ENCODE measurements around the gene BID. TPM values are rescaled to one million over a fixed set of nuclear protein-coding genes. Genes with fewer than 3 reads are reported as not detected.
A peak's percentile ranks its signal among the peaks of the same experiment; 100 is the strongest.

BID gene
- total RNA-seq, 2 donors from 2014 or later: 4.0 to 9.3 TPM

DNA sequence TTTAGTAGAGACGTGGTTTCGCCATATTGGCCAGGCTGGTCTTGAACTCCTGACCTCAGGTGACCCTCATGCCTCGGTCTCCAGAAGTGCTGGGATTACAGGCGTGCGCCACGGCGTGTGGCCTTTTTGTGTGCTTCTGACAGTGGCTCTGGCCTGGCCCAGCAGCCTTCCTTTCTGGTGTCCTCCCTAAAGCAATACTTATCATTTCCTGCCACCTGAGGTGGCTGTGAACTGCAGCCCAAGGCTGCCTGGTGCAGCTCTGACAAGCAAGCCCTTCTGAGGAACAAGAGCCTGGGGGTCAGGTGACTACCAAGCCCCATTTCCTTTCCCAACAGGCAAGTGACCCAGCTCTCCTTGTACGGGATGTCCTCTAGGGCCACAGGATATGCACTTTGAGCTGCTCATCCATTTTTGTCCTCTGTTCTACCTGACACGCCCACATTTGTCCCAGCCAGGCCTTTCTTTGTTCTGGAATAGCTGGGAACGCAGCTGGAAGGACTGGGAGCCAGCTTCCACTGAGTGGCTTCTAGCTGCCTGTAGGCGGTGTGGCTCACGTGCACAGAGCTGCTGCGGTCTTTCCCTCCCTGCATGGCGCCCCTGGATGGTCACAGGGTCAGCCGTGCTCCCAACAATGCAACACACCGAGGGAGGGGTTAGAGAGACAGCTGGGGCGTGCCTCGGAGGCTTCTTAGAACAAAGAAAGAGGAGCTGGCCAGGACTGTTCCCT, 12.3 kb upstream of the BID start:
- 71 to 73% methylated on average over 12 to 18 of the region's 18 CpGs for WGBS, 2 donors
- no peaks in the 10 kb centered on the region for H3K9me3 ChIP-seq
- no peaks in the 10 kb centered on the region for H3K27me3 ChIP-seq
- H3K27ac ChIP-seq: peak overlapping the region in 1 of 4 donors; percentile 39
- intact Hi-C loops (cut with DNase I): no loop called here
- TF ChIP-seq, protein P1, sequence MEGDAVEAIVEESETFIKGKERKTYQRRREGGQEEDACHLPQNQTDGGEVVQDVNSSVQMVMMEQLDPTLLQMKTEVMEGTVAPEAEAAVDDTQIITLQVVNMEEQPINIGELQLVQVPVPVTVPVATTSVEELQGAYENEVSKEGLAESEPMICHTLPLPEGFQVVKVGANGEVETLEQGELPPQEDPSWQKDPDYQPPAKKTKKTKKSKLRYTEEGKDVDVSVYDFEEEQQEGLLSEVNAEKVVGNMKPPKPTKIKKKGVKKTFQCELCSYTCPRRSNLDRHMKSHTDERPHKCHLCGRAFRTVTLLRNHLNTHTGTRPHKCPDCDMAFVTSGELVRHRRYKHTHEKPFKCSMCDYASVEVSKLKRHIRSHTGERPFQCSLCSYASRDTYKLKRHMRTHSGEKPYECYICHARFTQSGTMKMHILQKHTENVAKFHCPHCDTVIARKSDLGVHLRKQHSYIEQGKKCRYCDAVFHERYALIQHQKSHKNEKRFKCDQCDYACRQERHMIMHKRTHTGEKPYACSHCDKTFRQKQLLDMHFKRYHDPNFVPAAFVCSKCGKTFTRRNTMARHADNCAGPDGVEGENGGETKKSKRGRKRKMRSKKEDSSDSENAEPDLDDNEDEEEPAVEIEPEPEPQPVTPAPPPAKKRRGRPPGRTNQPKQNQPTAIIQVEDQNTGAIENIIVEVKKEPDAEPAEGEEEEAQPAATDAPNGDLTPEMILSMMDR (IDR thresholded peaks at IDR 0.05): no peak
- TF ChIP-seq POLR2A (IDR thresholded peaks at IDR 0.05): no peak
- ATAC-seq (peak; percentile 41), DNase-seq (peak in 1 of 4 donors; percentile 37)
- no peak overlapping the region for H3K4me3 ChIP-seq
- no peaks in the 10 kb centered on the region for H3K36me3 ChIP-seq (replicated peaks in 1 of 2; ENCODE audit: insufficient read depth in 1 of 2, low read depth in 2 of 2)
- H3K4me1 ChIP-seq: peaks cover 2% of the 10 kb centered on the region

DNA sequence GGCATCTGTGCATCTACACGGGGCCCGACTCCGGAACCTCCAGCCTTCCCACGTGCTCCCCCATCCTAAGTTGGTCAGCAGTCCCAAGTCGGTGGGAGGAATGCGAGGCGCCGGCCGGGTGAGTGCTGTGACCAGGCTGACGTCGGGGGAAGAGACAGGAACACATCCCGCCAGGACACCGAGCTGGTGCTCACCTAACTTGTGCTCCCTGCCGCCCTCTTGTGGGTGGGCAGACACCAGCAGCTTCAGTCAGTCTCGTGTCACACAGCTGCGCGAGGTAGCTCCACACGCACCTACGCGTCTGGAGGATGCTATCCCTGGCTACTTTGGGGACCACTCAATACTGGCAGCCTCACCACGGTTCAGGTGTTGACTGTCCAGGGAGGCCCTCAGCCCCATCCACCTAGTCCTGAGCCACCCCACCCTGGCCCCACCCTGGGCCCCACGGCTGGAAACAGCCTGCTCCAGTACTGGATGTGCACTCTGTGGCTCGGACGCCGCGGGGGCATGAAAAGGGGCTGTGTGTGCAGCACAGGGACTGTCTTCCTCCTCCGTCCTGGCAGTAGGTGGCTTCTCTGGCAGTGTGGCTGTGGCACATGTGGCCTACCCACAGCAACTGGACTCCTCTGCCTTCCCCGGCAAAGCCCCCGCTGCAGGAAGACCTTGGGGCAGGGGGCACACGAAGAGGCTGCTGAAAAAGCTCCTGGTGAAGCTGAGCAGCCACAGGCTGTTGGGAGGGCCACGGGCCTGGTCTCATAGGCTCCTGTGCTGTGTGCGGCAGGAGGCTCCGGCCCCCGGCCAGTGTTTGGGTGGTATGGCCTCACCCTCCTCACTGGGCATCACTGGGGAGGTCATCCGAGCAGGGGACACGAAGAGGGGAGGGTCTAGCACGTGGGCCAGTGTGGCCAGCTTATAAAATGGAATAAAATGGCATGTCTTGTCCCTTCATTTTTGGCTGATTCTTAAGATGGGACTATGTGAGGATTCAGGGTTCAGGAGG, 11.2 kb upstream of the BID start:
- Histone ChIP-seq H3K4me1 (peaks cover 7% of the 10 kb centered on the region), H3K27ac (no peak overlapping the region), H3K9me3 (no peaks in the 10 kb centered on the region), H3K27me3 (no peaks in the 10 kb centered on the region), H3K36me3 (replicated peaks in 1 of 2; ENCODE audit: insufficient read depth in 1 of 2, low read depth in 2 of 2) (no peaks in the 10 kb centered on the region), H3K4me3 (no peak overlapping the region)
- ATAC-seq: peak; percentile 55
- 40 to 49% methylated on average over 8 to 33 of the region's 37 CpGs for WGBS, 2 donors
- peak; percentile 75 to 83 (median 78) for DNase-seq
- intact Hi-C loops (cut with DNase I): no loop called here
- no peak for TF ChIP-seq POLR2A (IDR thresholded peaks at IDR 0.05)
- TF ChIP-seq, protein P1 (IDR thresholded peaks at IDR 0.05): peak in 6 of 7 experiments; percentile 40 to 70 (median 64)

DNA sequence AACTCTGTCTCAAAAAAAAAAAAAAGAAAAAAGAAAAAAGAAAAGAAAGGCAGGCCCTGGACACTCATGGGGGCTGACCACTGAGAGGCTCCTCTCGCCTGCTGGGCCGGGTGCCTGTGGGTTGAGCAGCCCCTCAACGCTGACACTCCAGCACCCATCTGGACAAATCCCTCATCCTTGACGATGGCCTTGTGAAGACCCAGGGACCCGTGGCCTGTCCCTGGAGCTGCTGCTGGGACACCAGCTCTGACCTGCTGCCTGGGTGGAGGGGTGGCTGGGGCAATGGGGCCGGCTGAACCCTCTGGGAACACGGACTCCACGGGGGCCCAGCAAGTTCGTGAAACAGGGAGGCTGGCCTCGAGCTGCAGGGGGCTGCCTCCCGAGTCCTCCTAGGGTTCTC, 10.5 kb upstream of the BID start:
- intact Hi-C loops (cut with DNase I): no loop called here
- WGBS, 2 donors: 54 to 66% methylated on average over 7 to 11 of the region's 11 CpGs
- ATAC-seq: no peak

DNA sequence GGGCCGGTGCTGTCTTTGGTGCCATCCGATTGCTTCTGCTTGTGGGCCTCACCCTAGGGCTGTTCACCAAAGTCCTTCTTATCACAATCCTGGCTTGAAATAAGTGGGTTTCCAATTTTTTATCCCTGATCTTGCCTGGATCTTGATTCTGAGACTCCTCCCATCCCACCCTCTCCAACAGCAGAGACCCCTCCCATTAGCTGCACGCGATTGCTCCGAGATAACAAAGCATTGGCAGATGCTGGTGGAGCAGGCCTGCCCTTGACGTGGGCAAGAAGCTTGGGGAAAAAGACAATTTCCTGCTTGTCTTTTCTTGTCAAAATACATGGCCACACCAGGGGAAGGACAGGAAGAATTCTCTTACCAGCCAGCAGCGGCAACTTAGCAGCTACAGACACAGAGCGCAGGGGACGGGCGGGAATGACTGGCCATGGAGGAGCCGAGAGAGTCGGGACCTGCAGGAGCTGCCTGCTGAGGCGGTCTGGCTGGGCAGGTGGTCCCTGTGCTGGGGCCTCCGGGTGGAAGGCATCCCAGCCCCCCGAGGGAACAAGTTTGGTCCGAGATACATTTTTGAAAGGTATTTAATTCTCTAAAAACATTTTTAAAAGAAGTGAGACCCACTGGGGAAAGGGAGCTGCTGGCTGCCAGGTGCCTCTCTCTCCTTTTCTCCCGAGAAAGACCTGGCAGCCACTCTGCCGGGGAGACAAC, 9.7 kb upstream of the BID start:
- Histone ChIP-seq H3K9me3 (no peaks in the 10 kb centered on the region), H3K36me3 (replicated peaks in 1 of 2; ENCODE audit: insufficient read depth in 1 of 2, low read depth in 2 of 2) (no peaks in the 10 kb centered on the region), H3K4me3 (no peak overlapping the region), H3K27me3 (no peaks in the 10 kb centered on the region), H3K27ac (no peak overlapping the region), H3K4me1 (peaks cover 7% of the 10 kb centered on the region)
- intact Hi-C loops (cut with DNase I): no loop called here
- no peak for DNase-seq
- no peak for ATAC-seq
- TF ChIP-seq POLR2A (IDR thresholded peaks at IDR 0.05): no peak
- TF ChIP-seq, protein P1 (IDR thresholded peaks at IDR 0.05): no peak
- 50 to 57% methylated on average over 18 of the region's 18 CpGs for WGBS, 2 donors

More for the DNA sequence above, 10.5 kb upstream of the BID start:
- DNase-seq: no peak
- Histone ChIP-seq H3K27me3 (no peaks in the 10 kb centered on the region), H3K27ac (no peak overlapping the region), H3K9me3 (no peaks in the 10 kb centered on the region), H3K4me3 (no peak overlapping the region), H3K36me3 (replicated peaks in 1 of 2; ENCODE audit: insufficient read depth in 1 of 2, low read depth in 2 of 2) (no peaks in the 10 kb centered on the region), H3K4me1 (peaks cover 7% of the 10 kb centered on the region)
- TF ChIP-seq POLR2A (IDR thresholded peaks at IDR 0.05): no peak
- TF ChIP-seq, protein P1 (IDR thresholded peaks at IDR 0.05): no peak
